ENCODE measurements around the gene GNAT1.

GRCh38 chr3:50222169-50222528 lies 30.7 kb downstream of the GNAT1 start:
- TF ChIP-seq TAF1 (IDR thresholded peaks at IDR 0.05; ENCODE audit: borderline replicate concordance, insufficient read depth, low read length): no peak
- TF ChIP-seq POLR2AphosphoS5 (IDR thresholded peaks at IDR 0.05; ENCODE audit: low read depth, low read length): no peak
- no peak for TF ChIP-seq REST (IDR thresholded peaks at IDR 0.05; ENCODE audit: insufficient read depth in 1 of 2, low read depth in 2 of 2, low read length in 2 of 2)
- TF ChIP-seq SIN3A (IDR thresholded peaks at IDR 0.05; ENCODE audit: borderline replicate concordance, insufficient read depth, low read length): no peak
- TF ChIP-seq FOXP2 (optimal IDR thresholded peaks at IDR 0.05; ENCODE audit: borderline replicate concordance, extremely low read depth, extremely low read length, insufficient read depth): no peak
